WERI-Rb-1 (cell line): ENCODE data around the gene LAMP5.

Experiments
- DNase-seq: peaks from one replicate; pipeline ENCODE4 v3.0.0-alpha.2; 2020
- H3K27ac ChIP-seq: fragments of 250-450 bp; sonication (Bioruptor Pico); 2 replicates; pipeline ENCODE4 v1.5.1; 2020; ENCODE audit warnings: mild to moderate bottlenecking, moderate library complexity
- H3K27me3 ChIP-seq: fragments of 250-450 bp; sonication (Bioruptor Pico); 2 replicates; pipeline ENCODE4 v1.5.1; 2021; ENCODE audit warnings: mild to moderate bottlenecking, low read depth, moderate library complexity; ENCODE audit not compliant: insufficient read depth, severe bottlenecking
- H3K36me3 ChIP-seq: fragments of 250-450 bp; sonication (Bioruptor Pico); 2 replicates; pipeline ENCODE4 v1.5.1; 2020; ENCODE audit warnings: mild to moderate bottlenecking, moderate library complexity
- H3K4me3 ChIP-seq: 2 replicates; pipeline ENCODE4 v1.5.1; 2011; ENCODE audit warnings: low read depth, mild to moderate bottlenecking, control low read depth, low read length
- H3K9me3 ChIP-seq: fragments of 250-450 bp; sonication (Bioruptor Pico); 2 replicates; pipeline ENCODE4 v1.5.1; 2021; ENCODE audit warnings: mild to moderate bottlenecking, moderate library complexity; ENCODE audit not compliant: severe bottlenecking
- TF ChIP-seq, protein P1 (sequence below): IDR thresholded peaks from 2 replicates; pipeline ENCODE4 v1.5.1; 2011; ENCODE audit warnings: low read depth, mild to moderate bottlenecking, control low read depth, inconsistent platforms, low read length

The LAMP5 gene

DNA sequence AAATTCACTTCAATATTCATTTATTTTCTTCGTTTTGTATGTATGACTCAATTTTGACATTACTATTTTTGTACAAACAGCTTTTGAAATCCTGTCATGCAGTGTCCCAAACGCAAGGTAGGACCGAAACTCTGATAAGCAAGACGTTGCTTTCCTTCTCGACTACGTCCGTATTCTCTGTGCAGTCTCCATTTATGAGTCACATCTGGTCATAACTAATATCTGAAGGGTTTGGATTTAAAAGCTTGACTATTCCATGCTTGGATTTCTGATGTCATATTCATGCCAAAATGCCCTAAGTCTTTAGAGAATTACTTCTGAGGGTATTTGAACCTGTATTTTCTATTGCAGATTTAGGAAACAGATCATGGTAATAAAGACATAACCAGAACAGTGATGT lies 37.8 kb upstream of the LAMP5 start:
- TF ChIP-seq, protein P1, sequence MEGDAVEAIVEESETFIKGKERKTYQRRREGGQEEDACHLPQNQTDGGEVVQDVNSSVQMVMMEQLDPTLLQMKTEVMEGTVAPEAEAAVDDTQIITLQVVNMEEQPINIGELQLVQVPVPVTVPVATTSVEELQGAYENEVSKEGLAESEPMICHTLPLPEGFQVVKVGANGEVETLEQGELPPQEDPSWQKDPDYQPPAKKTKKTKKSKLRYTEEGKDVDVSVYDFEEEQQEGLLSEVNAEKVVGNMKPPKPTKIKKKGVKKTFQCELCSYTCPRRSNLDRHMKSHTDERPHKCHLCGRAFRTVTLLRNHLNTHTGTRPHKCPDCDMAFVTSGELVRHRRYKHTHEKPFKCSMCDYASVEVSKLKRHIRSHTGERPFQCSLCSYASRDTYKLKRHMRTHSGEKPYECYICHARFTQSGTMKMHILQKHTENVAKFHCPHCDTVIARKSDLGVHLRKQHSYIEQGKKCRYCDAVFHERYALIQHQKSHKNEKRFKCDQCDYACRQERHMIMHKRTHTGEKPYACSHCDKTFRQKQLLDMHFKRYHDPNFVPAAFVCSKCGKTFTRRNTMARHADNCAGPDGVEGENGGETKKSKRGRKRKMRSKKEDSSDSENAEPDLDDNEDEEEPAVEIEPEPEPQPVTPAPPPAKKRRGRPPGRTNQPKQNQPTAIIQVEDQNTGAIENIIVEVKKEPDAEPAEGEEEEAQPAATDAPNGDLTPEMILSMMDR, result no peak
- Histone ChIP-seq H3K36me3 (no peaks in the 10 kb centered on the region), H3K4me3 (no peak overlapping the region), H3K27ac (no peak overlapping the region), H3K9me3 (no peaks in the 10 kb centered on the region), H3K27me3 (no peaks in the 10 kb centered on the region)
- no peak for DNase-seq

DNA sequence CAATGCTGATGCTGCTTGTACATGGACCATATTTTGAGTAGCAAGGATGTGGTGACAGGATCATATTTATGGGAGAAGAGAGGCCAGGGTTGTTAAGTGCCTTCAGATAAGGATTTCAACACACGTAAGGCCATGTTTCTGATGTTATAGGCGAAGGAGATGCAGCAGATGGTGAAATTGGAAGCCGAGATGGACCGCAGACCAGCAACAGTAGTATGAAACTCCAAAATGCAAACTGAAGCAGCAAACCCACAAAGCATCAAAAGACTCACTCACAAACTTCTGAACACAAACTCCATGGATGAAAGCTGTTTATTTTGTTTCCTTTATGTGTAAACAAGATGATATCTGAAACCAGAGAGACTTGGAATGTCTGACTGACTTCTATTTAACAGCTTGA lies 35.6 kb upstream of the LAMP5 start:
- TF ChIP-seq, protein P1, result no peak
- H3K9me3 ChIP-seq, result no peaks in the 10 kb centered on the region
- no peak for DNase-seq

DNA sequence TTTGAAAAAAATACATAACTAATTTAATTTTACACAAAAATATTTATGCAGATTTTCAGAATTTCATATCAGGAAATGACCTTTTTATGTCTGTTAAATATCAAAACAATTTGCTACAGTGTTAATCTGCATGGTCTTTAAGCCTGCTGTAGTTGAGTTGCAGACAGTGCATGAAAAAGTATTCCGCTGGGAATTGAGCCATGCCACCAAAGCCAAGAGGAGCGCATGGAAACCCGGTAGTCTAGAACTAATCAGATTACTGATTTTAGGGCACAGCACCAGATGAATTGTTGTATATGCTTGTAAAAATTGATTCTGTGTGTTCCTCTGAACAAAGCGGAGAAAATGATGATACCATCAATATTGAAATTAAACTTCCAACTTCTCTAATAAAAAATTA lies 34.3 kb upstream of the LAMP5 start:
- Histone ChIP-seq H3K27me3 (no peaks in the 10 kb centered on the region), H3K4me3 (no peak overlapping the region), H3K27ac (no peak overlapping the region), H3K36me3 (no peaks in the 10 kb centered on the region), H3K9me3 (no peaks in the 10 kb centered on the region)
- TF ChIP-seq, protein P1, result no peak
- DNase-seq, result no peak

More for the DNA sequence above, 35.6 kb upstream of the LAMP5 start:
- Histone ChIP-seq H3K27me3 (no peaks in the 10 kb centered on the region), H3K4me3 (no peak overlapping the region), H3K27ac (no peak overlapping the region), H3K36me3 (no peaks in the 10 kb centered on the region)

DNA sequence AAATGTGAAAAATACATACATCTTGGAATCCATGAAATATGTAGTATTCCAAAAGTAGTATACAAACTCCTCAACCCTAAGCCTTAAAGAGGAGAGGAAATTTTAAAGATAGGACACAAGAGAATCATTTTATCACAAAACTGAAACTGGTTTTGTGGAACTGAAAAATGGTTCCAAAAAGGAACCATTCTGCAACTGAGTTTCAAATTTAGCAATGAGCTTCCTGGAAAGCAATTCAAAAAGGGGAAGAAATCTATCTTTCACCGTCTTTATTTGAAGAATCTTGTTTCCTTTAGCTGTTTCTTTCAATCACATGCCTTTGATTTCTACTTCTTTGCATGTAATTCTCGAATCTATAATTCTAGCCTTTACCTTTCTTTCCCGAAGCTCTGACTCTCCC lies 32.2 kb upstream of the LAMP5 start:
- H3K9me3 ChIP-seq, result no peaks in the 10 kb centered on the region
- no peak for DNase-seq
- no peak overlapping the region for H3K27ac ChIP-seq
- no peak overlapping the region for H3K4me3 ChIP-seq
- no peaks in the 10 kb centered on the region for H3K27me3 ChIP-seq
- H3K36me3 ChIP-seq, result no peaks in the 10 kb centered on the region
- TF ChIP-seq, protein P1, result no peak

DNA sequence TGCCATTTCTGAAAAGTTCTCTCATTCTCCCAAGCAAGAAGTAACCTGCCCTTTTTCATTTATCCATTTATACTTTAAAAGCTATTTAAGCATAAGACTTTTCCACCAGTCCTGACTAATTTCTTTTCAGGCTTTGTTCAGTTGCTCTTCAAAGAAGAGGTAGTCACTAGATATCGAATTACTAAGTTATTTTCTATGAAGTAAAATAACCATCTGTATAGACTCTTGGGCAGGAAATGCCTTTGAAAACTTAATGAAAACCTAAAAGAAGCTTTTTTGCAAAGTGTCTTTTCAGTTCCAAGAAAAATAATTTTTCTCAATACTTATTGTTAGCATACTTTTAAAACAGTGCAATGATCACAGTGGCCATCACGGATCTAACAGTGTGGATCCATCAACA lies 31.3 kb upstream of the LAMP5 start:
- no peak for DNase-seq
- Histone ChIP-seq H3K36me3 (no peaks in the 10 kb centered on the region), H3K4me3 (no peak overlapping the region), H3K27ac (no peak overlapping the region), H3K9me3 (no peaks in the 10 kb centered on the region), H3K27me3 (no peaks in the 10 kb centered on the region)
- TF ChIP-seq, protein P1, result no peak

DNA sequence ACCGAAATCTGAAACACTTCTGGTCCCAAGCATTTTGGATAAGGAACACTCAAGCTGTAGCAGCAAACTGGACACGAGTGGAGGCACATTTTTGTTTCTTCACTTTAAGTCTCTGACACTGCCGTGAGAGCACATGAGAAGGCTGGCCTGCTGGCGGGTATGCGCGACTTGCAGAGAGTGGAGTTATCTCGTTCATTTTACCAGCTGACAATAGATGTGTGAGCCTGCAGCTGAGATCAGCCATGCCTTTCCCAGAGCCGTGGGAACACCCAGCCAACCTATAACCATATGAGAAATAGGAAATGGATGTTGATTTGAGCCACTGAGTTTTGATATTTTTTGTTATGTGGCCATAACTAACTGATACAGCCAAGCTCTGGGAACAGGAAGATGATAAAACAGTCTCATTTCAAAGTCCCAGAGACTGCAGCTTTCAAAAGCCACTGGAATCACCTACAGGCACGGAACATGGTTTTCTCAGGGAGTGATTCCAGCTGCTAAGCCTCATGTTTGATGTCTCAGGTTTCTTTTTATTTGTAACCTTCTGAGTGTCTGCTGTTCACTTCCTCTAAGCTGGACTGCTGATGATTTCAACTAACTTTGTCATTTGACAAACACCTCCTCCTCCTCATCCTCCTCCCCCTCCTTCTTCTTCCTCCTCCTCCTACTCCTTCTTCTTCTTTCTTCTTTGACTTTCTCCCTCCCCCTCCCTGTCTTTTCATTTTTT lies 28.6 kb upstream of the LAMP5 start:
- DNase-seq, result no peak
- Histone ChIP-seq H3K9me3 (no peaks in the 10 kb centered on the region), H3K27me3 (no peaks in the 10 kb centered on the region), H3K27ac (no peak overlapping the region), H3K36me3 (no peaks in the 10 kb centered on the region), H3K4me3 (no peak overlapping the region)
- TF ChIP-seq, protein P1, result no peak
